K562 (cell line): Measurements from ENCODE around the gene SOX15.

Experiments
- ATF1 ChIP-seq, 2 experiments: fragments of 450-650 bp in 1 of 2; IDR thresholded peaks; 2 replicates each; pipeline ENCODE4 v1.6.1; 2016; ENCODE audit warnings: missing compliant biosample characterization in 1 of 2, missing genetic modification characterization in 1 of 2
- CTCF ChIP-seq, 3 experiments: IDR thresholded peaks in 2 of 3; conservative IDR thresholded peaks in 1 of 3; 2 replicates each; pipeline ENCODE4 v1.5.1; 2011 to 2012; ENCODE audit warnings: low read length in 3 of 3, mild to moderate bottlenecking in 3 of 3, control low read depth in 2 of 3, improper control_type of control experiment in 1 of 3, inconsistent platforms in 1 of 3, low read depth in 1 of 3, mixed read lengths in 1 of 3, moderate library complexity in 1 of 3; ENCODE audit not compliant: insufficient read depth in 2 of 3
- MAFG ChIP-seq: fragments of 450-650 bp; conservative IDR thresholded peaks from 2 replicates; pipeline ENCODE4 v1.6.1; 2016; ENCODE audit warnings: missing genetic modification characterization, missing compliant biosample characterization
- NR2C2 ChIP-seq, 2 experiments: fragments of 200-800 bp in 1 of 2; sonication (Bioruptor generic) in 1 of 2; sonication (generic) in 1 of 2; formaldehyde crosslinking in 1 of 2; IDR thresholded peaks; 2 replicates each; pipeline versions ENCODE4 v1.6.1 to v1.8.0; 2016 to 2022; ENCODE audit warnings: mild to moderate bottlenecking in 1 of 2, missing compliant biosample characterization in 1 of 2, missing genetic modification characterization in 1 of 2, missing genetic modification reagents in 1 of 2
- POLR2A ChIP-seq: fragments of 450-650 bp; conservative IDR thresholded peaks from 2 replicates; pipeline ENCODE4 v1.6.1; 2016
- SMARCA5 ChIP-seq: fragments of 450-650 bp; IDR thresholded peaks from 2 replicates; pipeline ENCODE4 v1.6.1; 2016
- SP2 ChIP-seq: IDR thresholded peaks from 2 replicates; pipeline ENCODE4 v1.6.1; 2011; ENCODE audit warnings: mild to moderate bottlenecking, low read depth, low read length, moderate library complexity; ENCODE audit not compliant: poor library complexity, severe bottlenecking; ENCODE audit errors: extremely low read depth
- TAF7 ChIP-seq: fragments of 450-650 bp; IDR thresholded peaks from 2 replicates; pipeline ENCODE4 v1.6.1; 2016; ENCODE audit warnings: missing genetic modification characterization, missing compliant biosample characterization
- ZNF239 ChIP-seq: fragments of 250-450 bp; sonication (Bioruptor Pico); IDR thresholded peaks from 2 replicates; pipeline ENCODE4 v1.4.0; 2020; ENCODE audit warnings: mild to moderate bottlenecking
- TF ChIP-seq, protein P1 (sequence below), 2 experiments: fragments of 450-650 bp in 1 of 2; sonication (generic) in 1 of 2; formaldehyde crosslinking; conservative IDR thresholded peaks; 2 replicates each; pipeline versions ENCODE4 v1.4.0 to v1.8.1; 2020 to 2022; ENCODE audit warnings: mild to moderate bottlenecking in 1 of 2, missing genetic modification reagents in 1 of 2
- TF ChIP-seq, protein P2 (sequence below), 2 experiments: fragments of 450-650 bp in 1 of 2; sonication (generic) in 1 of 2; formaldehyde crosslinking in 1 of 2; IDR thresholded peaks in 1 of 2; conservative IDR thresholded peaks in 1 of 2; 2 replicates each; pipeline versions ENCODE4 v1.6.1 to v1.8.1; 2016 to 2023; ENCODE audit warnings: mild to moderate bottlenecking in 2 of 2, moderate library complexity in 2 of 2, inconsistent platforms in 1 of 2, missing genetic modification reagents in 1 of 2

DNA sequence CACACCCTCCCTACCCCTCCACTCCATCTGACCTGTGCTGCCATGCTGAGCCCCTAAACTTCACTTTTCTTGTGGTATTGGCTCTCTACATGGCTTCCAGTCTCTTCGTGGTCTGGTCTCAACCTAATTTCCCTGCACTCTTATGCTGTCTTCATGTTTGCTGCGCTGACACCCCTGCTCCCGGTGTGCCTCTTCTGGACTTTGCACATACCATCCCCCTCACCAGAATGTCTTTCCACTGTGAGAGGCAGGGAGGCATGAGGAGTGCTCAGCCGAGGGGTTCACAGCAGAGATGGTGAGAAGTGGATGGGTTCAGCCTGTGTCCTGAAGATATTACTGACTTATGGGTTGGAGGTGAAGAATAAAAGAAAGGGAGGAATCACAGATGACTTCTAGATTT lies 38.5 kb downstream of the SOX15 start:
- TF ChIP-seq, protein P1, sequence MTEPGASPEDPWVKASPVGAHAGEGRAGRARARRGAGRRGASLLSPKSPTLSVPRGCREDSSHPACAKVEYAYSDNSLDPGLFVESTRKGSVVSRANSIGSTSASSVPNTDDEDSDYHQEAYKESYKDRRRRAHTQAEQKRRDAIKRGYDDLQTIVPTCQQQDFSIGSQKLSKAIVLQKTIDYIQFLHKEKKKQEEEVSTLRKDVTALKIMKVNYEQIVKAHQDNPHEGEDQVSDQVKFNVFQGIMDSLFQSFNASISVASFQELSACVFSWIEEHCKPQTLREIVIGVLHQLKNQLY (CRISPR knock-in tag; conservative IDR thresholded peaks at IDR 0.05) = no peak
- TF ChIP-seq MAFG (tag) (no peak), CTCF (IDR thresholded peaks at IDR 0.05 in 2 of 3, conservative IDR thresholded peaks at IDR 0.05 in 1 of 3; ENCODE audit: insufficient read depth in 2 of 3, low read depth in 1 of 3, low read length in 3 of 3) (no peak), NR2C2 (CRISPR knock-in tag; IDR thresholded peaks at IDR 0.05) (no peak), NR2C2 (tag; IDR thresholded peaks at IDR 0.05) (no peak), SP2 (no peak), TAF7 (no peak), POLR2A (no peak), ATF1 (CRISPR knock-in tag; IDR thresholded peaks at IDR 0.05) (no peak), ATF1 (tag; IDR thresholded peaks at IDR 0.05) (no peak), SMARCA5 (no peak), ZNF239 (no peak)
- TF ChIP-seq, protein P2, sequence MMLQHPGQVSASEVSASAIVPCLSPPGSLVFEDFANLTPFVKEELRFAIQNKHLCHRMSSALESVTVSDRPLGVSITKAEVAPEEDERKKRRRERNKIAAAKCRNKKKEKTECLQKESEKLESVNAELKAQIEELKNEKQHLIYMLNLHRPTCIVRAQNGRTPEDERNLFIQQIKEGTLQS (IDR thresholded peaks at IDR 0.05) = no peak
- TF ChIP-seq, protein P2 (CRISPR knock-in tag; conservative IDR thresholded peaks at IDR 0.05) = no peak
